Panc1 (cell line): ENCODE results near the gene SNX24.

ENCODE experiments used
- CTCF ChIP-seq: fragments of 450-650 bp; IDR thresholded peaks from 2 replicates; pipeline ENCODE4 v1.5.1; 2017; ENCODE audit warnings: mild to moderate bottlenecking
- SIN3A ChIP-seq: IDR thresholded peaks from 2 replicates; pipeline ENCODE4 v1.6.1; 2012; ENCODE audit warnings: low read depth, mild to moderate bottlenecking, low read length, moderate library complexity, borderline replicate concordance; ENCODE audit not compliant: insufficient read depth
- TF ChIP-seq, protein P1 (sequence below), 2 experiments: IDR thresholded peaks; 2 replicates each; pipeline ENCODE4 v1.6.1; 2011 to 2012; ENCODE audit warnings: low read depth in 2 of 2, control low read depth in 1 of 2, low read length in 1 of 2, mild to moderate bottlenecking in 1 of 2, moderate library complexity in 1 of 2; ENCODE audit not compliant: insufficient read depth in 1 of 2

DNA sequence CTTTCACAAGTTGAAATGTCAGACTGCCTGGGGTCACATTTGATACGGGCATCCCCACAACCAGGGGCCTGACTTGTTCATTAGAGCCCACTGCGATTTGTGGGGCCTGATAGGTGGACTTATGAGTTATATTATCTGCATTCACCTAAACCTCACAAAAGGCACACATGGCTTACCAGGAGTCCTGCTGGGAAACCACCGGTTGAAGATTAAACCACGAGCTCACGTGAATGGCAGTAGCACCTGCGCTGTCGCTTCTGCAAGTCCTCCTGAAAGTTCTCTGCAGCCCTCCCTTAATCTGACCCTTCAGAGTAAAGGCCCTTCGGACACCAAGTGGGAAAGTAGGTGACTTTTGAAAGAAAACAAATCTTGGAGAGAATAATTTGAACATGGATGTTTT lies 122.2 kb downstream of the SNX24 start:
- TF ChIP-seq CTCF: no peak
- TF ChIP-seq, protein P1, sequence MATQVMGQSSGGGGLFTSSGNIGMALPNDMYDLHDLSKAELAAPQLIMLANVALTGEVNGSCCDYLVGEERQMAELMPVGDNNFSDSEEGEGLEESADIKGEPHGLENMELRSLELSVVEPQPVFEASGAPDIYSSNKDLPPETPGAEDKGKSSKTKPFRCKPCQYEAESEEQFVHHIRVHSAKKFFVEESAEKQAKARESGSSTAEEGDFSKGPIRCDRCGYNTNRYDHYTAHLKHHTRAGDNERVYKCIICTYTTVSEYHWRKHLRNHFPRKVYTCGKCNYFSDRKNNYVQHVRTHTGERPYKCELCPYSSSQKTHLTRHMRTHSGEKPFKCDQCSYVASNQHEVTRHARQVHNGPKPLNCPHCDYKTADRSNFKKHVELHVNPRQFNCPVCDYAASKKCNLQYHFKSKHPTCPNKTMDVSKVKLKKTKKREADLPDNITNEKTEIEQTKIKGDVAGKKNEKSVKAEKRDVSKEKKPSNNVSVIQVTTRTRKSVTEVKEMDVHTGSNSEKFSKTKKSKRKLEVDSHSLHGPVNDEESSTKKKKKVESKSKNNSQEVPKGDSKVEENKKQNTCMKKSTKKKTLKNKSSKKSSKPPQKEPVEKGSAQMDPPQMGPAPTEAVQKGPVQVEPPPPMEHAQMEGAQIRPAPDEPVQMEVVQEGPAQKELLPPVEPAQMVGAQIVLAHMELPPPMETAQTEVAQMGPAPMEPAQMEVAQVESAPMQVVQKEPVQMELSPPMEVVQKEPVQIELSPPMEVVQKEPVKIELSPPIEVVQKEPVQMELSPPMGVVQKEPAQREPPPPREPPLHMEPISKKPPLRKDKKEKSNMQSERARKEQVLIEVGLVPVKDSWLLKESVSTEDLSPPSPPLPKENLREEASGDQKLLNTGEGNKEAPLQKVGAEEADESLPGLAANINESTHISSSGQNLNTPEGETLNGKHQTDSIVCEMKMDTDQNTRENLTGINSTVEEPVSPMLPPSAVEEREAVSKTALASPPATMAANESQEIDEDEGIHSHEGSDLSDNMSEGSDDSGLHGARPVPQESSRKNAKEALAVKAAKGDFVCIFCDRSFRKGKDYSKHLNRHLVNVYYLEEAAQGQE (IDR thresholded peaks at IDR 0.05; ENCODE audit: insufficient read depth in 1 of 2, low read depth in 2 of 2, low read length in 1 of 2): no peak
- TF ChIP-seq SIN3A: no peak
